NCI-H2196 (cell line): ENCODE data around the gene ACSM6.
A peak's percentile ranks its signal among the peaks of the same experiment; 100 is the strongest.

Source experiments
- DNase-seq: peaks from one replicate; lab custom pipeline; 2025; ENCODE audit not compliant: unreplicated experiment; lab: John Stamatoyannopoulos, UW

The ACSM6 gene

DNA sequence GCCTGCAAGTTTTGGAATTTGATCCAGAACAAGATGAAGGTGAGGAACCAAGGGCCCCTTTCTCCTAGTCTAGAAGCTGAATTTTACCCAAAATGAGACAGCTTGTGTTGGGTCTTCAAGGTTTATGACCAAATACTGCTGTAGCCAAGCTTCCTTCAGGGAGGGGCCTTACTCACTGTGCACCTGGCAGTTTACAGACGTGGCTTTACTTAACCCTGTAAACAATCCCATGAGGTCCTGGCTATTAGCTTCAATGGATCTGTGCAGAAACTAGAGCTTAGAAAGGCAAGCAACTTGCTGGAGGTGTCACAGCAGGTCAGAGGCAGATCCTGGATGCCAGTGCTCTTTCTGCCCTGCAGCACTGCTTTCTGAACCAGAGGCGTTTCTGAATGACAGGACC lies 50.1 kb downstream of the ACSM6 start:
- no peak for DNase-seq

- DNase-seq: no peak
Observed at GRCh38 chr10:95245425-95246055, 51.5 kb downstream of the ACSM6 start.

DNA sequence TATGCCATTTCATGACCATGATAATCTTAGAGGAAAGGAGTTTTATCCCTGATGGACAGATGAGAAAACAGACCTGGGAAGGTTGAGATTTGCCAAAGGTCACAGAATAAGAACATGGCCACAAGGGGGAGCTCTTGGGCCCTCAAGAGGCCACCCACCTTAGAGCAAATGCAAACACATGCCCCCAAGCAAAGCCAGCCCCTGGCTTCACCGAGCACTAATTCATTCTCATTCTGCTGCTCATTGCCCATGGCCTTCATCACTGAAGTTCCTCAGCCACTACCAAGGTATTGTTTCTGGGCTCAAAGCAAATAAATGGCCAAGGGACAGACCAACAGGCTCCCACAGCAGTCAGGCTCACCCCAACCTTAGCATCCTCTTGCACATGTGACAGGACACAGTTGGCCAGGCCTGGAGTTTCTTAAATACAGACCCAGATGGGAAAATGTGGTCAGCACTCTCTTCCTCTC lies 52.6 kb downstream of the ACSM6 start:
- DNase-seq: peak; percentile 36

- no peak for DNase-seq
Observed at GRCh38 chr10:95247200-95247880, 53.3 kb downstream of the ACSM6 start.

DNA sequence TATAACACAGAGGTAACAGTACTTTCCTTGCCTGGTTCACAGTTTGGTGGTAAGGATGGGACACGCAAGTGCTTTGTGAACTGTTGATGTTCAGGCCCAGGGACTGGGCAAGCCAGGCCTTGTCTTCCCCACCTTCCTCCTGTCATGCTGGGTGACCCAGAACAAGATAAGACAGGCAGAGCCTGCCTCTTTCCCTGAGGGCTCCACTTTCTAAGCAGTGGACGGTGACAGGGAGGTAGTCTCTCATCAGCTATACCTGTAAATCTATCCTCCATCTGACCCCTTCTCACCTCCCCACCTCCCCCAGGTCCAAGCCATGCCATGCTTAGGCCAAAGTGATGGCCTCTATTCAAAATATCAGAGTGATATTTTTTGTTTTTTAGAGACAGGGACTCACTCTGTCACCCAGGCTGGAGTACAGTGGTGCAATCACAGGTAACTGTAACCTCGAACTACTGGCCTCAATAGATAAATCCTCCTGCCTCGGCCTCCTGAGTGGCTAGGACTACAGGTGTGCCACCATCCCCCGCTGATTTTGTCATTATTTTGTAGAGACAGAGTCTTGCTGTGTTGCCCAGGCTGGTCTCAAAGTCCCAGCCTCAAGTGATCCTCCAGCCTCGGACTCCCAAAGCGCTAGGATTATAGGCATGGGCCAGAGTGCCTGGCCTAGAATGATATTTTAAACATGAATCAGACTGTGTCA lies 54.0 kb downstream of the ACSM6 start:
- no peak for DNase-seq

DNA sequence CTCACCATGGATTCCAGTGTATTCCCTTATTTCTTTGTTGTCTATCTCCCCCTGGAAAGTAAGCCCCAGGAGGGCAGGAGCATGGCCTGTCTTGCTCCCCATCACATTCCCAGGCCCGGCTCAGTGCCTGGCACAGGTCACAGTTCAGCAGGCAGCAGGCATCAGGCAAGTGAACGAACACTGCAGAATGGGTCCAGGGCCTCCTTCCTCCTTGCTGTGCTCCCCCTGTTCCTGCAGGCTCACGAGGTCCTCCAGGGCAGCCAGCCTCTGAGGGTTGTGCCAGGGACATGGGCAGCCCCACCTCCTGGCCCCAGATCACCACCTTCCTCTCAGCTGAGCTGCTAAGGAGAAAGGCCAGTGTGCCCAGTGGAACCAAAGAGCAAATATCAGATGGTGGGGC lies 55.0 kb downstream of the ACSM6 start:
- DNase-seq: no peak

DNA sequence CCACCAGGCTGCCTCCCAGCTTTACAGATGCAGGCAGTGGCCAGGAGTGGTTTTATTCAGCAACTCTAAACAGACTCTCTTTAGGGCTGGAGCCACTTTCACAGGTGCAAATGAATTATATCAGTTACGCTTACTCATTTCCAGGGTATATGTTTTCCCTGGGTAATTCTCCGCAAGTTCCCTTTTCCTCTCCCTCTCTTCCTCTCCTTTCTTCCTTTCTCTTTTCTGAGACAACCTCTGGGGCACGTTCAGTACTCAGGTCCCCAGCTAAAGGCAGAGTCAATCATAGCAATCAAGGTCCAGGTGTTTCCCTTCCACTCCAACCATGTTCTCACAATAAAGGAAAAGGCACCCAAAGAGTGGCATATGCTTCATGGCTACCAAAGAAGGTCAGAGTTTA lies 55.4 kb downstream of the ACSM6 start:
- no peak for DNase-seq

GRCh38 chr10:95250856-95251255 lies 56.8 kb downstream of the ACSM6 start:
- DNase-seq: no peak

DNA sequence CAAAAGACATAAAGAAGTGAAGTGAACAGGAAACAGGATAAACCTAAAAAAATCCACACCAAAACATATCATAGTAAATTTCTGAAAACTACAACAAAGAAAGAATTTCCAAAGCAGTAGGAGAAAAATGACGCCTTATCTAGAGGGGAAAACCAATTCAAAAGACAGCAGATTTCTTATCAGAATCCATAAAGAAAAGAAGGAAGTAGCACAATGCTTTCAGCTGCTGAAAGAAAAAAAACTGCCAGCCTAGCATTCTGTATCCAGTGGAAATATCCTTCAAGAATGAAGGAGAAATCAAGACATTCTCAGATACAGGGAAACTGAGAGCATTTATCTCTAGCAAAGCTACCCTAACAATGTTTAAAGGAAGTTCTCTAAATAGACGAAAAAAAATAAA lies 59.0 kb downstream of the ACSM6 start:
- no peak for DNase-seq

DNA sequence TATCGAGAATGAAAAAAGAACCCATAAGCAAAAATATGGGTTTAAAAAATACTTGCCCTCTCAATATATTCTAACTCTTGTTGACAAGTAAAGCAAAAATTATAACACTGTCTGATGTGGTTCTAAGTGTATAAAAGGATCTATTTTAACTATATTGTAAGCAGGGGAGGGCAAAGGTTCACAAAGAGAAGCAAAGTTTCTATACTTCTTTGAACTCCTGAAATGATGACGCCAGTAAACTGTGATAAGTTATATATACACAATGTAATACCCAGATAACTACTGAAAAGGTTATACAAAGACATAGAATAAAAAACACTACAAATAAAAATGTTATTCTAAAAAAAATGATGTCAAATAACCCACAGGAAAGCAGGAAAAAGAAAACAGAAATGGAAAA lies 59.6 kb downstream of the ACSM6 start:
- no peak for DNase-seq

DNA sequence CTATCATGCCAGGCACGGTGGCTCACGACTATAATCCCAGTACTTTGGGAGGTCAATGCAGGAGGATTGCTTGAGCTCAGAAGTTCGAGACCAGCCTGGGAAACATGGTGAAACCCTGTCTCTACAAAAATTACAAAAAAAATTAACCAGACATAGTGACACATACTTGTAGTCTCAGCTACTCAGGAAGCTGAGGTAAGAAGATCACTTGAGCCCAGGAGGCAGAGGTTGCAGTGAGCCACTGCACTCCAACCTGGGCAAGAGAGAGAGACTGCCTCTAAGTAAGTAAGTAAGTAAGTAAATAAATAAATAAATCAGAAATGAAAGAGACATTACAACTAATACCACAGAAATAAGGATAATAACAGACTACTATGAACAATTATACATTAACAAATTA lies 60.6 kb downstream of the ACSM6 start:
- no peak for DNase-seq

DNA sequence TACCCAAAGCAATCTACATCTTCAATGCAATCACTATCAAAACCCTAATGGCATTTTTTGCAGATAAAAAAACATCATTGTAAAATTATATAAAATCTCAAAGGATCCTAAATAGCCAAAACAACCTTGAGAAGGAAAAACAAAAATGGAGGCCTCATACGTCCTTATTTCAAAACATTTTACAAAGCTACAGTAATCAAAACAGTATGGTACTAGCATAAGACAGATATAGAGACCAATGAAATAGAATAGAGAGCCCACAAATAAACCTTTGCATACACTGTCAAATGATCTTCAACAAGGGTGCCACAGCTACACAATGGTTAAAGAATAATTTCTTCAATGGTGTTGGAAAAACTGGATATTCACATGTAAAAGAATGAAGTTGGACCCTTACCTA lies 62.2 kb downstream of the ACSM6 start:
- no peak for DNase-seq

DNA sequence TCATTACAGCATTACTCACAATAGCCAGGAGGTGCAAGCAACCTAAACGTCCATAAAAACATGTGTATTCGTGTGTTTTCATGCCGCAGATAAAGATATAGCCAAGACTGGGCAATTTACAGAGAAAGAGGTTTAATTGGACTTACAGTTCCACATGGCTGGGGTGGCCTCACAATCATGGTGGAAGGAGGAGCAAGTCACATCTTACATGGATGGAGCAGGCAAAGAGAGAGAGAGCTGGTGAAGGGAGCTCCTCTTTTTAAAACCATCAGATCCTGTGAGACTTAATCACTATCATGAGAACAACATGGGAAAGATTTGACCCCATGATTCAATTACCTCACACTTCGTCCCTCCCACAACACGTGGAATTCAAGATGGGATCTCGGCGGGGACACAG lies 63.8 kb downstream of the ACSM6 start:
- no peak for DNase-seq

DNA sequence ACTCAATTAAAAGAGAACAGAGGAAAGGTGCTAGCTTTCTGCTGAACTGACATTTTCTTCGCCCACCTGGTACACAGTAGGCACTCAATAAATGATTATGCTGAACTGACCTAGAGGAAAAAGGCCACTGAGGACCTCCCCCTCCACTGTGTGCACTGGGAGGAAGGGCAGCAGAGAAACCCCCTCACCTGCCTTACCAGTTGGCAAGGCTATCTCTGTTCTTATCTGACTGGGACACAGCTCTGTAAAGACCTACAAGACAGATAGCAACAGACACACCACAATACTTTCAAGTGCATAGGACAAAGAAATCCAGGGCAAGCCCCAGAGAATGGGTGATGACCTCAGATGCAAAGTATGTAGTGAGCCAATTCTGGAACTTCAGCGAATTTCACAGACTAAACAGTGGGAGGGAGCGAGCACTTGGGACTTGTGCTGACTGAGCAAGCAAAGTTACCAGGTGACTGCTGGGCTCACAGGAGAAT lies 66.4 kb downstream of the ACSM6 start:
- DNase-seq: no peak

DNA sequence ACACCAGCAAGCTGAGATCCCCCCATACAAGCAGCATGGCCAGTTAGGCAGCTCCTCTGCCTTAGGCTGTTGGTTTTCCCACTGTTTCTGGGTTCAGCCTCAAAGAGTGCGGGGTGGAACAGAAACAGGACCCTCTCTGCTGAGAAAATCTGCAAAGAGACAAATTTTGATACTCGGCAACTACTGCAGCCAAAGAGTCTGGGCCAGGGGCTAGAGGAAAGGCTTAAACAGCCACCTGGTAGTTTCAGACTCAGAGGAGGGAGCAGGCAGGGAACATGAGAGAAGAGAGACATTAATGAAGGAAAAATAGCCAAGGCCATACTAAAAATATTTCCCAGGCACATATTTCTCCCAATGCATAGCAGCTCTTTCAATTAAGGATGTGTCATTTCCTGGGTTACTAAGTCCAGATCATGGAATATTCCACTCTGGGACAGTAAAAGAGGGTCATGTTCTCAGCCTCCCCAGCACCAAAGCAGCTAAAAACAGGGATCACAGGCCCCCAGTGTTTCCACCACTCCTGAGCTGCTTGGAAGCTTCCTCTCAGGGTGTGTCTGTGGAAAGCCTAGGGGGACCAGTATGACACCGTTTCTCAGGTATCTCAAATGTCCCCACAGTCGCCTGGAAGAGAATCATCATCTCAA lies 67.0 kb downstream of the ACSM6 start:
- no peak for DNase-seq

- DNase-seq: no peak
Observed at GRCh38 chr10:95261926-95262325, 67.9 kb downstream of the ACSM6 start.

- no peak for DNase-seq
Observed at GRCh38 chr10:95262763-95263518, 68.9 kb downstream of the ACSM6 start.

- no peak for DNase-seq
Observed at GRCh38 chr10:95263864-95264226, 69.8 kb downstream of the ACSM6 start.

GRCh38 chr10:95264227-95265051 lies 70.4 kb downstream of the ACSM6 start:
- peak; percentile 13 for DNase-seq

GRCh38 chr10:95265572-95265971 lies 71.5 kb downstream of the ACSM6 start:
- no peak for DNase-seq
